Erythroblast (primary cell): ENCODE results near the gene ASB2.

Experiments
- DNase-seq, 2 experiments: peaks; one replicate each; lab custom pipeline; 2025; lab: John Stamatoyannopoulos, UW
- GATA1 ChIP-seq: IDR thresholded peaks from 2 replicates; pipeline ENCODE4 v1.6.1; 2011; ENCODE audit warnings: low read depth, mild to moderate bottlenecking, control low read depth, low read length, moderate library complexity
- POLR2A ChIP-seq: IDR thresholded peaks from 2 replicates; pipeline ENCODE4 v1.6.1; 2011; ENCODE audit warnings: mild to moderate bottlenecking, low read length

The ASB2 gene

GRCh38 chr14:93981316-93982229 is 5.2 kb upstream of the ASB2 start:
- no peak for TF ChIP-seq POLR2A
- TF ChIP-seq GATA1, result no peak
- DNase-seq, result no peak

DNA sequence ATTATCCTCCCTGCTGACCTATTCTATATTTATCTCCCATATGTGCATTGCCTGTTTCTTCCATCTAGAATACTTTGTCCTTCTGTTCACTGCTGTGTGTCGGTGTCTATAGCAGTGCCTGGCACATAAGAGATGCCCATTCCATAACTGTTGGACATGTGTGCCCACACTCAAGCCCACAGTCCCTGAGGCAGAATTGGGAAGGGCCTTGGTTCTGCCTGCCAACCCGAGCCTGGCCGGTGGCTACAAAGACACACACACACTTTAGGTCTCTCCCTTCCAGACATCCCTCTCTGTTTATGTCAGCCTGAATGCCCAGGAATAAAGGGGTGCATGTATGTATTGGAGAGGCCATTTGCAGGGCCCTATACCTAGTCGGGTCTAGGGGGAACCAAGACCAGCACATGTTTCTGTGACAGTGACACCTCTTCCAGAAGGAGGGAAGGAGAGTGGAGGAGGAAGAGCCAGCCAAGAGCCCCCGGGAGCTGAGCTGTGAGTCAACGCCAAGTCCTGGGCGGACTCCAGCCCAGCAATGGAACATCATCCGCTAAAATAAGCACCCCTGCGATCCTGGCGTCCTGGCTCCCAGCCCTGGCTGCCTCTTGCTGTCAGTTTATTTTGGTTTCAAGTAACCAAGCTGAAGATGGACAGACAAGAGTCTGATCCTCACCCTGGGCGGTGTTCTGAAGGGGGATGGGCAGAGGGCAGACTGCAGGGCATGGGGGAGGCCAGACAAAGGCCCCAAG is 4.3 kb upstream of the ASB2 start:
- DNase-seq, result no peak
- TF ChIP-seq POLR2A (no peak), GATA1 (no peak)

GRCh38 chr14:93978735-93979134 is 2.4 kb upstream of the ASB2 start:
- DNase-seq, result no peak
- TF ChIP-seq POLR2A (no peak), GATA1 (no peak)

DNA sequence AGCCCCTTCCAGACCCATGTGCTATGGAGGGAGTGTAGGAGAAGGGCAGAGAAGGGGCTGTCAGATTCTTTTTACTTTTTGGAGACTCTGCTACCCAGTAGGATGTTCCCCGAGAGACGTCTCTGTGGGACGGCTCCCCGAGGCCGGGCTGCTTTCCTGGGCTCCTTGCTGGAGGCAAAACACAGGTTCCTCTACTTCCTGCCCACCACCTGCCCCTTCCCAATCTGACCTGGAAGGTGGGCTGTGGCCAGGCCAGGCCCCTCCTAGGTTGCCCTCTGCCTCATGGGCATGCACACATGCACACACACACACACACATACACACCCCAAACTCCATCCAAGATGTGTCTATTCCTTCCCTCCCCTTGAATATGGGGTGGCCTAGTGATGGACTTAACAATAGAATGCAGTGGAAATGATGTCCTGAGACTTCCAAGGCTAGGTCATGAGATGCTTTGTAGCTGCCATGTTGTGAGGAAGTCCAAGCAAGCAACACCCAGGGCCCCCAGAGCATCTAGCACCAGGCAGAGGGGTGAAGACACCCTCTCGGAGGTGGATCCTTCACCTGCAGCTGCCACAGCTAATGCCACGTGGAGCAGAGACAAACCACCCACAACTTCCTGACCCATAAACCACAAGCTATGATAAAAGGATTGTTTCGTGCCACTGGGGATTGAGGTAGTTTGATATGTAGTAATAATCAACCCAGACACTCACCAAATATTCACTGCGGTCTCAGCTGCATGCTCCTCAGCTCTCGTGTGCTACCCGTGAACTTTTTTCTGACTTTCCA is 1.6 kb upstream of the ASB2 start:
- no peak for TF ChIP-seq GATA1
- TF ChIP-seq POLR2A, result no peak
- no peak for DNase-seq

DNA sequence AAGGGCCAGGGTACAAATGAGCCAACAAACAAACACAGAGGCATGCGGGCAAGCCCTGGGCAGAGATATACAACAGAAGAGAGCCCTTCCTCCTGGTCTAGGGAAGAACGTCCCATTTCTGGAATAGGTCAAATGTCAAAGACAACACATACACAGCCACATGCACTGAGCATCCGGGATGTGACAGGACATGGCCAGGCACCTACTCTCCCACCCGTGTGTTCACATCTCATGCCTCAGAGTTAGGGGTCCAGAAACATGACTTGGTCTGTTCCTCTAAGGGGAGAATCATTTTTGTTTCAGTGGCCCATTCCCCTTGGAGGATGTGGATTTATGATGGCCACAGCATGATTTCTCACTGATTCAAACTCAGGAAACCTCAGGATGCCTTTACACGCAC is 801 bp upstream of the ASB2 start:
- no peak for DNase-seq
- TF ChIP-seq GATA1 (no peak), POLR2A (no peak)

- TF ChIP-seq GATA1 (no peak), POLR2A (no peak)
- DNase-seq, result no peak
Observed at GRCh38 chr14:93975791-93976476, 436 bp downstream of the ASB2 start.

DNA sequence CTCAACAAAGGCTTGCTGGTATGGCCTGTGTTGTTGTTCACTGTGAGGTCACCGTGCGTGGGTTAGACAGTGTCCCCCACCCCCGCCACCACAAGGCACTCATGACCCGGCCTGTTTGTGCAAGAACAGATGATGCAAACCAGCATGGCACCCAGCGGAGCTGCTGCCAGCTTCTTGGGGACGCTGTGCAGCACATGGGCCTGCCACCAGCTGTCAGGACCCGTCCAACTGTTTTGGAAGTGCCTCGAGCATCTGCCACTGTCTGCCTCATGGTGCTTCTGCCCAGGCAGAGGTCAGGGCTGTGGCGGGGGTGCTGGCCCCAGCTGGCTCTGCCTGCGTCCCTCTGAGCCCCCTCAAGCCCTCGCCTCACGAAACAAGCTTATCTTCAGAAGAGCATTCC is 1.5 kb downstream of the ASB2 start:
- DNase-seq, result no peak
- no peak for TF ChIP-seq POLR2A
- no peak for TF ChIP-seq GATA1

DNA sequence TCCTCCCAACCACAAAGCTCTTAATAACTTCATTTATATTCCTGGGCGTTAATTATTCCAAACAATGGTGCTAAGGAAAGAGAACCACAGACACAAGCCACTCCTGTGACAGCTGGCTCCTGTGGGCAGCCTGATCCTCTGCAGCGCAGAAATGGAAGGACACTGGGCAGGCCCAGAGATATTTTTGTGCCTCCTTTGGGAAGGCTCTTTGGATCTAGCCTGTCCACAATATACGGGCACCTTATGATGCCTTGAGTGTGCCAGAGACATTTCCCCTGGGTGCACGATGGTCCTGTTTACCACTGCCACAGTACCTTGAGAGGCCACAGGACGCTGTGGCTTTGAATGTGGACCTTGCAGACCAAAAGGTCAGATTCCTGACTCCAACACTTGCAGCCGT is 2.1 kb downstream of the ASB2 start:
- no peak for TF ChIP-seq GATA1
- TF ChIP-seq POLR2A, result no peak
- no peak for DNase-seq

GRCh38 chr14:93973607-93974006 is 2.8 kb downstream of the ASB2 start:
- TF ChIP-seq GATA1 (no peak), POLR2A (no peak)

DNA sequence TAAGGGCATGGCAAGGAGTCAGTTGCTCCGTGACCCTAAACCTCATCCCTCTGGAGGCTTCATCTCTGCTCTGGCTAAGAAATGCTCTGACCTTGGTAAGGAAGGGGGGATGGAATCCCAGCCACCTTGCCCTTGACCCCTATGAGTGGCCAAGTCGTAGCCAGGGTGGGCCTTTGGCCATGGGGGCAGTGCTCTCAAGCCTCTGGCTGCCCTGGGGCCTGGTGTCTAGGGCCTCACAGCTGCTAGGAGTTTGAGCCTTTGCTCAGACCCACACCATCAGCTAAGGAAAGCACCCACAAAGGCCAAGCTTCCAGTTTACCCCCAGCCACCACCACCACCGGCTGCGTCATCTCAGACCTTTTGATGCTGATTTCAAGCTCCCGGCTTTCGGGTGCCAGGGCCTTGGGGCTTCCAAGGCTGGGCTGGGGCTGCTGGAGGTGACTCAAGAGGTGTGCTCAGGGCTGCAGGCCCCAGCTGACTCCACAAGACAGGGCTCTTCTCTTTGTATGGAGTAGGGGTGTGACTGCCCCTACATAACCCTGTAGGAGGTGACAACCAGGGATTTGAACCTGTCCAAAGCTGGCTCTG is 3.7 kb downstream of the ASB2 start:
- no peak for DNase-seq
- TF ChIP-seq POLR2A (no peak), GATA1 (no peak)

More at GRCh38 chr14:93973607-93974006, 2.8 kb downstream of the ASB2 start:
- no peak for DNase-seq

DNA sequence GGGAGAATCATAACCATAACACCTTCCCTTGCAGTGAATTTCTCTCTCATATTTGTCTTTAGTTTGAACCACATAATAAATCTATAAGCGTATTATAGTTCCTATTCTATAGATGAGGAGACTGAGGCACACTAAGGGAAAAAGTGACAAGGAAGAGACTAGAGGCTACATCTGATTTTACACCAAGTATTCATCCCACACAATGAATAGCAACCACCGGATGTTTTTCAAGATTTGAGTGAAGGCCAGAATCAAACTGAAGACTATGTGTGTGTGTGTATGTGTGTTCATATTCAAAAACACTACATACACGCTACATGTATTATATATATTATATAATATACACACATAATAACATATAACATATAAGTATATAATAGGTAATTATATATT is 4.7 kb downstream of the ASB2 start:
- TF ChIP-seq GATA1 (no peak), POLR2A (no peak)
- no peak for DNase-seq

DNA sequence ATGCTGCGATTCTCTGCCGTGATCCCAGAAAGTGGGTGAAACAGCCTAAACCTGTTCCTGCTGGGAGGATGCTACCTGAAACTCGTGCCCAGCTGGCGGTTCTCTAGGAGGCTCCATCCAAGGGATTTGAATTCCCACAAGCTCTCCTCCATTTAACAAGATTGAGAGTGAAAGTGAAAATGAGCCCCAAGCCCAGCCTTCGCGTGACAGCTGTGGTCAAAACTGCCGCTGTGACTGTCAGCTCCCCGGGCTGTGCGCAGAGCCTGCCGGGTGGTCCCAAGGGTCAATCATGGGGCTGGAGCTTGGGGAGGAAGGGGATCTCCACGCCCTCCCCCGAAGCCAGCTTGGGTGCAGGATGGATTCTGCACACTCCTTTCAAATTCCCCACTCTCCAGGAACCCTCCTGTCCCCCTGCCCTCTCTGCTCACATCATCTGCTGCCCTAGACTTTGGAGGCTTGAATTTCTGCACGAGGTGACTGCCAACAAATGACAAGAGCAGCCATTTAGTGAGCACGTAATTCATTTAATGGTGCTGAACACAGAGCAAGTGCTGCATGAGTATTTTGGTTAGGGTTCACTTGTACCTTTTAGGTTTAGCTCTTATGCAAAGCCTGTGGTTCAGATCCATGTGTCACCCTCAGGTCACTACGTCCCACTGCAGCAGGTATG is 5.3 kb downstream of the ASB2 start:
- DNase-seq, result no peak

More for the DNA sequence above, 5.3 kb downstream of the ASB2 start:
- no peak for TF ChIP-seq GATA1
- no peak for TF ChIP-seq POLR2A
